ENCODE measurements around the gene TDO2. TPM values are rescaled to one million over a fixed set of nuclear protein-coding genes. Genes with fewer than 3 reads are reported as not detected.
A peak's percentile ranks its signal among the peaks of the same experiment; 100 is the strongest.

The TDO2 gene
- total and polyA plus RNA-seq, 2 of the 13 experiments (the other 11 are each of a cell fraction or from before 2014, with no cell fraction given) = not detected

DNA sequence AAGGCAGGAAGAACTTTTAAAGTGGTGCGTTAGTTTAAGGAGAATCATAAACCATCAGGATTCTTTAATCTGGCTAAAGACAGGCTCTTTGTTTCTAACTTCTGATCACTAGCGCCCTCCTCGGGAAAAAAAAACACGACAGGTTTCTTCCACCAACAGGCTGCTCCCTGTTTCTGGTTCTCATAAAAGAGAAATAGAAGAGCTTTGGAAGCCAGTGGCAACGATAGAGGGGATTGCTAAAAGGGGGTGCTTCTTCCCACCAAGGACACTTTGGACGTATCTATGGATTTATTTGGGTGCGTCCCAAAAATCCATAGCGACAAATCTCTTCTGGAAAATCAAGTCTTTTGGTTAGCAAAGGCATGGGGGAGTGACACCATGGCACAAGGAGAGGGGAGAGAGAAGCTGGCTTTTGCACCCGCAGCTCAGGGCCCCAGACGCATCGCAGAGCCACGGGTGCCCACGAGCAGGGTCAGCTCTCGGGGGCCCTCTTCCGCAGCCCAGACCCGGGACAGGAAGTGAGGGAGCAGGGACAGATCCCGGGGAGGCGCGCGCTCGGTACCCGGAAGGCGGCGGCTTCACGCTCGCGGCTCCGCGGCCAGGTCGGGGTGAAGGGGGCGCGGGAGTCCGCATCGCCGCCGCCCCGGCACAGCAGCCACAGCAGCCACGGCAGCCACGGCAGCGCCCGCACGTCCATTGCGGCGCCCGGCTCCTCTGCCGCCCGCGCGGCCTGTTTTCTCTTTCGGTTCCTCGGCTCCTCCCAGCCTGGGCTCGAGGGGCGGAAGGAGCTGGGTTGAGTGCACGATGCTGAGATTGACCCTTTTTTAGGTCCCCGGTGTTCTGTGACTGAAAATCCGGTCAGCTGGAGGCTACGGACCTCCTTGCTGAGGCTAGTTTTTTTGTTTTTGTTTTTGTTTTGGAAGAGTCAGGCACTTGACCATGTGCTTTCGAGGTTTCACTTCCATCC lies 49.9 kb downstream of the TDO2 start, which contains the start of gene CTSO (continued):
- no peak for TF ChIP-seq NONO (IDR thresholded peaks at IDR 0.05)
- TF ChIP-seq NONO (CRISPR knock-in tag; conservative IDR thresholded peaks at IDR 0.05) = 0 out of 2 replicates have a peak, but pooled peaks have one; percentile 19
- no peak for TF ChIP-seq ZNF362 (CRISPR knock-in tag; IDR thresholded peaks at IDR 0.05; ENCODE audit: borderline replicate concordance)
- no peak for TF ChIP-seq PHB2 (IDR thresholded peaks at IDR 0.05; ENCODE audit: partially characterized antibody)
- TF ChIP-seq FOXM1 (CRISPR knock-in tag; IDR thresholded peaks at IDR 0.05) = no peak
- TF ChIP-seq, protein P1, sequence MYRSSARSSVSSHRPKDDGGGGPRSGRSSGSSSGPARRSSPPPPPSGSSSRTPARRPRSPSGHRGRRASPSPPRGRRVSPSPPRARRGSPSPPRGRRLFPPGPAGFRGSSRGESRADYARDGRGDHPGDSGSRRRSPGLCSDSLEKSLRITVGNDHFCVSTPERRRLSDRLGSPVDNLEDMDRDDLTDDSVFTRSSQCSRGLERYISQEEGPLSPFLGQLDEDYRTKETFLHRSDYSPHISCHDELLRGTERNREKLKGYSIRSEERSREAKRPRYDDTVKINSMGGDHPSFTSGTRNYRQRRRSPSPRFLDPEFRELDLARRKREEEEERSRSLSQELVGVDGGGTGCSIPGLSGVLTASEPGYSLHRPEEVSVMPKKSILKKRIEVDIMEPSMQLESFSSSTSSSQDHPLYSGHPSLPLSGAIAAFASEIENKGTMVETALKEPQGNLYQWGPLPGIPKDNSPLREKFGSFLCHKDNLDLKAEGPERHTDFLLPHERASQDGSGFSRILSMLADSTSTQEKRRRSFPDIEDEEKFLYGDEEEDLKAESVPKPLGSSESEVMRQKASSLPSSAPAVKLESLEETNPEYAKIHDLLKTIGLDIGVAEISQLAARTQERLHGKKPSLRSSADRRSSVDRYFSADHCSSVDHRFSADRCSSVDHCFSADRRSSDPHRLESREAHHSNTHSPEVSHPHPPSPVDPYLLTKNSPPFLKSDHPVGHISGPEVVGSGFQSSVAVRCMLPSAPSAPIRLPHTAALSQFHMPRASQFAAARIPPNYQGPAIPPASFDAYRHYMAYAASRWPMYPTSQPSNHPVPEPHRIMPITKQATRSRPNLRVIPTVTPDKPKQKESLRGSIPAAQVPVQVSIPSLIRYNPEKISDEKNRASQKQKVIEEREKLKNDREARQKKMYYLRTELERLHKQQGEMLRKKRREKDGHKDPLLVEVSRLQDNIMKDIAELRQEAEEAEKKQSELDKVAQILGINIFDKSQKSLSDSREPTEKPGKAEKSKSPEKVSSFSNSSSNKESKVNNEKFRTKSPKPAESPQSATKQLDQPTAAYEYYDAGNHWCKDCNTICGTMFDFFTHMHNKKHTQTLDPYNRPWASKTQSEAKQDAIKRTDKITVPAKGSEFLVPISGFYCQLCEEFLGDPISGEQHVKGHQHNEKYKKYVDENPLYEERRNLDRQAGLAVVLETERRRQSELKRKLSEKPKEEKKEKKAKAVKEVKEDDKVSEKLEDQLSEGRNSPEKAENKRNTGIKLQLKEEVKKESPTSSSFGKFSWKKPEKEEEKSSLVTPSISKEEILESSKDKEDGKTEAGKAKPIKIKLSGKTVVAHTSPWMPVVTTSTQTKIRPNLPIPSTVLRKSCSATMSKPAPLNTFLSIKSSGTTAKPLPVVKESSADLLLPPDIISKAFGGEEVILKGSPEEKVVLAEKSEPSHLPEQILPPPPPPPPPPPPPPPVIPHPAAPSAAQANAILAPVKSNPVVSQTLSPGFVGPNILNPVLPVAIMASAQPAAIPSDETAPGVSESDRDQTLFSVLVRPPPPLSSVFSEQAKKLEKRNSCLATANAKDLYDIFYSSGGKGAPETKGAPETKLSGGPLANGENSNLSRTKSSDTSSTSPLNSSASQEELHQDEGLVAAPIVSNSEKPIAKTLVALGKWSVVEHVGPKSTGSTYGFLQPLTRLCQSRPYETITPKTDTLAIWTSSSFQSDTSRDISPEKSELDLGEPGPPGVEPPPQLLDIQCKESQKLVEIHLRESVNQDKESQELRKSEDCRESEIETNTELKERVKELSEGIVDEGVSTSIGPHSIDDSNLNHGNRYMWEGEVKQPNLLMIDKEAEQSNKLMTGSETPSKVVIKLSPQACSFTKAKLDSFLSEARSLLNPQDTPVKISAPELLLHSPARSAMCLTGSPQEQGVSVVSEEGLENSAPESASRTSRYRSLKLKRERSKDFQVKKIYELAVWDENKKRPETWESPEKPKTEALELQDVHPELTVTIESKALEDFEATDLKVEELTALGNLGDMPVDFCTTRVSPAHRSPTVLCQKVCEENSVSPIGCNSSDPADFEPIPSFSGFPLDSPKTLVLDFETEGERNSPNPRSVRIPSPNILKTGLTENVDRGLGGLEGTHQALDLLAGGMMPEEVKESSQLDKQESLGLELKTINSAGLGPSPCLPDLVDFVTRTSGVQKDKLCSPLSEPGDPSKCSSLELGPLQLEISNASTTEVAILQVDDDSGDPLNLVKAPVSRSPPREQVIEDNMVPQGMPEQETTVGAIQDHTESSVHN (CRISPR knock-in tag; IDR thresholded peaks at IDR 0.05) = no peak
- no peak for TF ChIP-seq CHD2 (IDR thresholded peaks at IDR 0.05; ENCODE audit: low read depth, low read length)
- TF ChIP-seq, protein P2, sequence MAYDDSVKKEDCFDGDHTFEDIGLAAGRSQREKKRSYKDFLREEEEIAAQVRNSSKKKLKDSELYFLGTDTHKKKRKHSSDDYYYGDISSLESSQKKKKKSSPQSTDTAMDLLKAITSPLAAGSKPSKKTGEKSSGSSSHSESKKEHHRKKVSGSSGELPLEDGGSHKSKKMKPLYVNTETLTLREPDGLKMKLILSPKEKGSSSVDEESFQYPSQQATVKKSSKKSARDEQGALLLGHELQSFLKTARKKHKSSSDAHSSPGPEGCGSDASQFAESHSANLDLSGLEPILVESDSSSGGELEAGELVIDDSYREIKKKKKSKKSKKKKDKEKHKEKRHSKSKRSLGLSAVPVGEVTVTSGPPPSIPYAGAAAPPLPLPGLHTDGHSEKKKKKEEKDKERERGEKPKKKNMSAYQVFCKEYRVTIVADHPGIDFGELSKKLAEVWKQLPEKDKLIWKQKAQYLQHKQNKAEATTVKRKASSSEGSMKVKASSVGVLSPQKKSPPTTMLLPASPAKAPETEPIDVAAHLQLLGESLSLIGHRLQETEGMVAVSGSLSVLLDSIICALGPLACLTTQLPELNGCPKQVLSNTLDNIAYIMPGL (CRISPR knock-in tag; IDR thresholded peaks at IDR 0.05; ENCODE audit: borderline replicate concordance in 1 of 2, low read depth in 1 of 2) = peak; percentile 74 to 78; a peak in 3 of 4 replicates
- TF ChIP-seq MYNN (CRISPR knock-in tag; IDR thresholded peaks at IDR 0.05; ENCODE audit: low read depth) = no peak
- TF ChIP-seq ZNF558 (CRISPR knock-in tag; IDR thresholded peaks at IDR 0.05; ENCODE audit: borderline replicate concordance) = peak; percentile 40; the same call in 1 of the 2 replicates
- no peak for TF ChIP-seq PLRG1 (conservative IDR thresholded peaks at IDR 0.05)
- no peak for TF ChIP-seq SCMH1 (CRISPR knock-in tag; IDR thresholded peaks at IDR 0.05; ENCODE audit: borderline replicate concordance)
- peak; percentile 36; the same call in 1 of the 2 replicates for TF ChIP-seq ZNF441 (CRISPR knock-in tag; IDR thresholded peaks at IDR 0.05; ENCODE audit: borderline replicate concordance)
- no peak for TF ChIP-seq ZNF224 (CRISPR knock-in tag; IDR thresholded peaks at IDR 0.05)
- TF ChIP-seq CHCHD3 (CRISPR knock-in tag; IDR thresholded peaks at IDR 0.05) = 0 out of 2 replicates have a peak, but pooled peaks have one; percentile 26
- no peak for TF ChIP-seq ZNF484 (CRISPR knock-in tag; IDR thresholded peaks at IDR 0.05; ENCODE audit: borderline replicate concordance, low read depth)
- no peak for TF ChIP-seq HMG20A (CRISPR knock-in tag; IDR thresholded peaks at IDR 0.05; ENCODE audit: borderline replicate concordance)

Measured in HepG2 (cell line).